ENCODE data around the gene TRABD.

The TRABD gene

GRCh38 chr22:50198624-50199017 lies 12.9 kb downstream of the TRABD start:
- H3K27me3 ChIP-seq (ENCODE audit: insufficient read depth, low read length, poor library complexity, severe bottlenecking): no peaks in the 10 kb centered on the region
- no peak overlapping the region for H3K4me2 ChIP-seq (ENCODE audit: low read depth, low read length, poor library complexity, severe bottlenecking)
- H3K36me3 ChIP-seq (ENCODE audit: insufficient read depth, low read length): peaks cover 19% of the 10 kb centered on the region; the same call in 1 of the 2 replicates
- no peaks in the 10 kb centered on the region for H3K9me2 ChIP-seq (replicated peaks; ENCODE audit: low read depth, low read length)
- H3K4me1 ChIP-seq (ENCODE audit: insufficient read depth, low read length, poor library complexity, severe bottlenecking): peaks cover 10% of the 10 kb centered on the region
- H3F3A ChIP-seq (ENCODE audit: low read depth): no peaks in the 10 kb centered on the region
- H3K9me3 ChIP-seq (ENCODE audit: insufficient read depth, low read depth, low read length): no peaks in the 10 kb centered on the region
- peaks cover 38% of the 10 kb centered on the region for H3K79me2 ChIP-seq (ENCODE audit: insufficient read depth, low read length)
- H2AFZ ChIP-seq (ENCODE audit: low read length): no peak overlapping the region
- TF ChIP-seq, protein P1, sequence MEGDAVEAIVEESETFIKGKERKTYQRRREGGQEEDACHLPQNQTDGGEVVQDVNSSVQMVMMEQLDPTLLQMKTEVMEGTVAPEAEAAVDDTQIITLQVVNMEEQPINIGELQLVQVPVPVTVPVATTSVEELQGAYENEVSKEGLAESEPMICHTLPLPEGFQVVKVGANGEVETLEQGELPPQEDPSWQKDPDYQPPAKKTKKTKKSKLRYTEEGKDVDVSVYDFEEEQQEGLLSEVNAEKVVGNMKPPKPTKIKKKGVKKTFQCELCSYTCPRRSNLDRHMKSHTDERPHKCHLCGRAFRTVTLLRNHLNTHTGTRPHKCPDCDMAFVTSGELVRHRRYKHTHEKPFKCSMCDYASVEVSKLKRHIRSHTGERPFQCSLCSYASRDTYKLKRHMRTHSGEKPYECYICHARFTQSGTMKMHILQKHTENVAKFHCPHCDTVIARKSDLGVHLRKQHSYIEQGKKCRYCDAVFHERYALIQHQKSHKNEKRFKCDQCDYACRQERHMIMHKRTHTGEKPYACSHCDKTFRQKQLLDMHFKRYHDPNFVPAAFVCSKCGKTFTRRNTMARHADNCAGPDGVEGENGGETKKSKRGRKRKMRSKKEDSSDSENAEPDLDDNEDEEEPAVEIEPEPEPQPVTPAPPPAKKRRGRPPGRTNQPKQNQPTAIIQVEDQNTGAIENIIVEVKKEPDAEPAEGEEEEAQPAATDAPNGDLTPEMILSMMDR (conservative IDR thresholded peaks at IDR 0.05; ENCODE audit: low read length): no peak
- no peak for TF ChIP-seq EZH2phosphoT487 (IDR thresholded peaks at IDR 0.05; ENCODE audit: borderline replicate concordance)
- no peak overlapping the region for H3K9ac ChIP-seq (ENCODE audit: low read depth, low read length, poor library complexity, severe bottlenecking)
- H4K20me1 ChIP-seq (ENCODE audit: insufficient read depth, low read length, poor library complexity, severe bottlenecking): peaks cover 19% of the 10 kb centered on the region
- H3K4me3 ChIP-seq (ENCODE audit: low read length, poor library complexity, severe bottlenecking): no peak overlapping the region

GRCh38 chr22:50199251-50199721 lies 13.6 kb downstream of the TRABD start:
- H2AFZ ChIP-seq (ENCODE audit: low read length): no peak overlapping the region
- H3K4me1 ChIP-seq (ENCODE audit: insufficient read depth, low read length, poor library complexity, severe bottlenecking): peaks cover 10% of the 10 kb centered on the region
- no peak overlapping the region for H3K9ac ChIP-seq (ENCODE audit: low read depth, low read length, poor library complexity, severe bottlenecking)
- H3K36me3 ChIP-seq (ENCODE audit: insufficient read depth, low read length): peaks cover 16% of the 10 kb centered on the region; the same call in 1 of the 2 replicates
- no peaks in the 10 kb centered on the region for H3K9me3 ChIP-seq (ENCODE audit: insufficient read depth, low read depth, low read length)
- H4K20me1 ChIP-seq (ENCODE audit: insufficient read depth, low read length, poor library complexity, severe bottlenecking): peaks cover 19% of the 10 kb centered on the region
- no peaks in the 10 kb centered on the region for H3K9me2 ChIP-seq (replicated peaks; ENCODE audit: low read depth, low read length)
- peaks cover 31% of the 10 kb centered on the region for H3K79me2 ChIP-seq (ENCODE audit: insufficient read depth, low read length)
- H3F3A ChIP-seq (ENCODE audit: low read depth): no peaks in the 10 kb centered on the region
- no peak overlapping the region for H3K4me3 ChIP-seq (ENCODE audit: low read length, poor library complexity, severe bottlenecking)
- H3K27me3 ChIP-seq (ENCODE audit: insufficient read depth, low read length, poor library complexity, severe bottlenecking): no peaks in the 10 kb centered on the region
- TF ChIP-seq, protein P1 (conservative IDR thresholded peaks at IDR 0.05; ENCODE audit: low read length): no peak
- TF ChIP-seq EZH2phosphoT487 (IDR thresholded peaks at IDR 0.05; ENCODE audit: borderline replicate concordance): no peak
- H3K4me2 ChIP-seq (ENCODE audit: low read depth, low read length, poor library complexity, severe bottlenecking): no peak overlapping the region

GRCh38 chr22:50199829-50200460 lies 14.2 kb downstream of the TRABD start:
- peak overlapping the region; percentile 67; the same call in 1 of the 2 replicates for H2AFZ ChIP-seq (ENCODE audit: low read length)
- H3K4me1 ChIP-seq (ENCODE audit: insufficient read depth, low read length, poor library complexity, severe bottlenecking): peaks cover 10% of the 10 kb centered on the region
- no peaks in the 10 kb centered on the region for H3F3A ChIP-seq (ENCODE audit: low read depth)
- peak overlapping the region; percentile 84 for H3K4me3 ChIP-seq (ENCODE audit: low read length, poor library complexity, severe bottlenecking)
- H3K9me3 ChIP-seq (ENCODE audit: insufficient read depth, low read depth, low read length): no peaks in the 10 kb centered on the region
- no peak for TF ChIP-seq EZH2phosphoT487 (IDR thresholded peaks at IDR 0.05; ENCODE audit: borderline replicate concordance)
- TF ChIP-seq, protein P1 (conservative IDR thresholded peaks at IDR 0.05; ENCODE audit: low read length): no peak
- H3K36me3 ChIP-seq (ENCODE audit: insufficient read depth, low read length): peaks cover 10% of the 10 kb centered on the region; the same call in 1 of the 2 replicates
- H3K27me3 ChIP-seq (ENCODE audit: insufficient read depth, low read length, poor library complexity, severe bottlenecking): no peaks in the 10 kb centered on the region
- H3K79me2 ChIP-seq (ENCODE audit: insufficient read depth, low read length): peaks cover 25% of the 10 kb centered on the region
- peak overlapping the region; percentile 61 for H3K9ac ChIP-seq (ENCODE audit: low read depth, low read length, poor library complexity, severe bottlenecking)
- H3K9me2 ChIP-seq (replicated peaks; ENCODE audit: low read depth, low read length): no peaks in the 10 kb centered on the region
- H3K4me2 ChIP-seq (ENCODE audit: low read depth, low read length, poor library complexity, severe bottlenecking): peak overlapping the region; percentile 79
- H4K20me1 ChIP-seq (ENCODE audit: insufficient read depth, low read length, poor library complexity, severe bottlenecking): peaks cover 19% of the 10 kb centered on the region

Data from Loucy (cell line).